Measurements from ENCODE around the gene PHF2.

- TF ChIP-seq CTCF (IDR thresholded peaks at IDR 0.05; ENCODE audit: low read length) (no peak), EZH2phosphoT487 (IDR thresholded peaks at IDR 0.05; ENCODE audit: low read length) (no peak), EZH2 (optimal IDR thresholded peaks at IDR 0.05; ENCODE audit: low read depth, low read length) (no peak)
Observed at GRCh38 chr9:93668261-93668871, 92.0 kb downstream of the PHF2 start.
